AG09319 (cell line): ENCODE measurements around the gene CRYZL1.

Source experiments
- DNase-seq: peaks from one replicate; pipeline ENCODE4 v3.0.0-alpha.2; 2010; ENCODE audit warnings: low read depth; ENCODE audit errors: extremely low read depth
- TF ChIP-seq, protein P1 (sequence below): IDR thresholded peaks from 2 replicates; pipeline ENCODE4 v1.5.1; 2011; ENCODE audit warnings: low read depth, mild to moderate bottlenecking, inconsistent platforms, low read length, moderate library complexity

Gene CRYZL1

DNA sequence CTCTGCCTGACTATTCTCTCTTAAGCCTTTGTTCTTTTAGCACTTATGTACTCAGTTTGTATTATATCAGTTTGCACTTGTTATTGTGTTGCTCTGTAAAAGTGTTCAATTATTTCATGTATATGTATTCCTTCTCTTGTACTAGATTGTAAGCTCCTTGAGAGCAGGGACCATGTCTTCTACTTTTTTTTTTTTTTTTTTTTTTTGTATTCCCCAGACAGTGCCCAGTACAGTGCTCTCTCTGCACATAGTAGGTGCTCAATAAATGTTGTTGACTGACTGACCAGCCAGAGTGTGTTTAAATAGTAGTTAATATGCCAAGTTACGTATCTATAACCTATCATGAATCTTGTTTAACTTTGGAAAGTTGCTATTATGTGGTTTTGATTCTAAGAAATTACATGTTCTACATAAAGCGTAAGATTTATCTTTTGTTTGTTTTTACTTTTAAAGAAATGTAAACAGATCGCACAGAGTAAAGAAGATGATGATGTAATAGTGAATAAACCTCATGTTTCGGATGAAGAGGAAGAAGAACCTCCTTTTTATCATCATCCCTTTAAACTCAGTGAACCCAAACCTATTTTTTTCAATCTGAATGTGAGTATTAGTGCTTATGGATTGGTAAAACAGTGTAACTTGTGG is 82.6 kb downstream of the CRYZL1 start:
- DNase-seq = no peak

DNA sequence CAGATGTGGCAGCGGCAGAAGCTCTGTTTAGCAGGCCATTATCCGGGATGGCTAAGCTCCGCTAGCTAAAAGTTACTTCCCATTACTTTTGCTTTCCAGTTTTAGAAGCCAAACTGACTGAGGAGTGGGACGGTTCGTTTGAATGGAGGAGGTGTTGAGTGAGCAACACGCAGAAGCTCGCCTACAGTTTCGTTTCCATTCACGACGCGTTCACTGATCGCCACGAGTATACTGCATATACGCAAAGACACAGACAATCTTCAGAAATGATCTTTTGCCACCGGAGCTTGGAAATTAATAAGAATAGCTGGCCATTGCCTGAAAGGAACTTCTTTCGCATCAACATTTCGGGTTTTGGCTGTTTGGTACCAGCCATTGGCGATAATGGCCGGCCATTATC is 84.1 kb downstream of the CRYZL1 start:
- TF ChIP-seq, protein P1, sequence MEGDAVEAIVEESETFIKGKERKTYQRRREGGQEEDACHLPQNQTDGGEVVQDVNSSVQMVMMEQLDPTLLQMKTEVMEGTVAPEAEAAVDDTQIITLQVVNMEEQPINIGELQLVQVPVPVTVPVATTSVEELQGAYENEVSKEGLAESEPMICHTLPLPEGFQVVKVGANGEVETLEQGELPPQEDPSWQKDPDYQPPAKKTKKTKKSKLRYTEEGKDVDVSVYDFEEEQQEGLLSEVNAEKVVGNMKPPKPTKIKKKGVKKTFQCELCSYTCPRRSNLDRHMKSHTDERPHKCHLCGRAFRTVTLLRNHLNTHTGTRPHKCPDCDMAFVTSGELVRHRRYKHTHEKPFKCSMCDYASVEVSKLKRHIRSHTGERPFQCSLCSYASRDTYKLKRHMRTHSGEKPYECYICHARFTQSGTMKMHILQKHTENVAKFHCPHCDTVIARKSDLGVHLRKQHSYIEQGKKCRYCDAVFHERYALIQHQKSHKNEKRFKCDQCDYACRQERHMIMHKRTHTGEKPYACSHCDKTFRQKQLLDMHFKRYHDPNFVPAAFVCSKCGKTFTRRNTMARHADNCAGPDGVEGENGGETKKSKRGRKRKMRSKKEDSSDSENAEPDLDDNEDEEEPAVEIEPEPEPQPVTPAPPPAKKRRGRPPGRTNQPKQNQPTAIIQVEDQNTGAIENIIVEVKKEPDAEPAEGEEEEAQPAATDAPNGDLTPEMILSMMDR = no peak
- no peak for DNase-seq

More for the DNA sequence above, 82.6 kb downstream of the CRYZL1 start:
- TF ChIP-seq, protein P1 = no peak

- DNase-seq = no peak
- TF ChIP-seq, protein P1 = no peak
Observed at GRCh38 chr21:33554982-33555344, 86.6 kb downstream of the CRYZL1 start.

DNA sequence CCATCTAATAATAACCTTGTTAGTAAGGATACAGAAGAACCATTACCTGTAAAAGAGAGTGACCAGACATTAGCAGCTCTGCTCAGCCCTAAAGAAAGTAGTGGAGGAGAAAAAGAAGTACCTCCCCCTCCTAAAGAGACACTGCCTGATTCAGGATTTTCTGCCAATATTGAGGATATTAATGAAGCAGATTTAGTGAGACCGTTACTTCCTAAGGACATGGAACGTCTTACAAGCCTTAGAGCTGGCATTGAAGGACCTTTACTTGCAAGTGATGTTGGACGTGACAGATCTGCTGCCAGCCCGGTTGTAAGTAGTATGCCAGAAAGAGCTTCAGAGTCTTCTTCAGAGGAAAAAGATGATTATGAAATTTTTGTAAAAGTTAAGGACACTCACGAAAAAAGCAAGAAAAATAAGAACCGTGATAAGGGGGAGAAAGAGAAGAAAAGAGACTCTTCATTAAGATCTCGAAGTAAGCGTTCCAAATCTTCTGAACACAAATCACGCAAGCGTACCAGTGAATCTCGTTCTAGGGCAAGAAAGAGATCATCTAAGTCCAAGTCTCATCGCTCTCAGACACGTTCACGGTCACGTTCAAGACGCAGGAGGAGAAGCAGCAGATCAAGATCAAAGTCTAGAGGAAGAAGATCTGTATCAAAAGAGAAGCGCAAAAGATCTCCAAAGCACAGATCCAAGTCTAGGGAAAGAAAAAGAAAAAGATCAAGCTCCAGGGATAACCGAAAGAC is 87.1 kb downstream of the CRYZL1 start:
- DNase-seq = no peak
- TF ChIP-seq, protein P1 = no peak

DNA sequence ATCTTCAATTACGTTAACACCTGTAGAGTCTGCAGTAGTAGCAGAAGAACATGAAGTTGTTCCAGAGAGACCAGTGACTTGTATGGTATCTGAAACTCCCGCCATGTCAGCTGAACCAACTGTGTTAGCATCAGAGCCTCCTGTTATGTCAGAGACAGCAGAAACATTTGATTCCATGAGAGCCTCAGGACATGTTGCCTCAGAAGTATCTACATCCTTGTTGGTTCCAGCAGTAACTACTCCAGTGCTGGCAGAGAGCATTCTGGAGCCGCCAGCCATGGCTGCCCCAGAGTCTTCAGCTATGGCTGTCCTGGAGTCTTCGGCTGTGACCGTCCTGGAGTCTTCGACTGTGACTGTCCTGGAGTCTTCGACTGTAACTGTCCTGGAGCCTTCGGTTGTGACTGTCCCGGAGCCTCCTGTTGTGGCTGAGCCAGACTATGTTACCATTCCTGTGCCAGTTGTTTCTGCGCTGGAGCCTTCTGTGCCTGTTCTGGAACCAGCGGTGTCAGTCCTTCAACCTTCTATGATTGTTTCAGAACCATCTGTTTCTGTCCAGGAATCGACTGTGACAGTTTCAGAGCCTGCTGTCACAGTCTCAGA is 88.4 kb downstream of the CRYZL1 start:
- TF ChIP-seq, protein P1 = no peak
- no peak for DNase-seq

- no peak for DNase-seq
- TF ChIP-seq, protein P1 = no peak
Observed at GRCh38 chr21:33552093-33552998, 89.2 kb downstream of the CRYZL1 start.
